ENCODE measurements around the gene ZMYND11.
A peak's percentile ranks its signal among the peaks of the same experiment; 100 is the strongest.

ZMYND11 gene

DNA sequence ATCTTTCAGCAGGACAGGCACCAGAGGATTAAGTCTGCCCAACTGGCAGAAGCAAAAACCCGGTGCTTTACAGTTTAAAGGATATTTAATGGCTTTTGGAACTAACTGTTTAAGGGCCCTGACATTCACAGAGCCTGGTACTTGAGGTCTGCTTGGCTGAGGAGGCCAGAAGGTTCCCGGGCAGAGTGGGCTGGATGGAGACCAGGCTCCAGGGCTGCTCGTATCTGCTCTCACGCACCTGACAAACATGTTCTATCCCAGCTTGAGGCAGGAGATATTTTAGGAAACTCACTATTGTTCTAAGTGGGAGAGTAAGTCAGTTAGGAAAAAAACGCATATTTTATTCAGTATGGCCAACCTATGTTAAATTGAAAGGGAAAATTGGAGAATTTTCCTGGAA is 143.5 kb downstream of the ZMYND11 start:
- no peak overlapping the region for H3K4me3 ChIP-seq (ENCODE audit: low read length)
- H3K9me3 ChIP-seq (ENCODE audit: control insufficient read depth, insufficient read depth, low read length), result no peaks in the 10 kb centered on the region
- H3K36me3 ChIP-seq (ENCODE audit: control insufficient read depth, insufficient read depth, low read length), result no peaks in the 10 kb centered on the region; the same call in 1 of the 2 replicates
- no peaks in the 10 kb centered on the region; the same call in 1 of the 2 replicates for H3K4me1 ChIP-seq (ENCODE audit: control insufficient read depth, insufficient read depth, low read length)
- WGBS (ENCODE audit: insufficient coverage, insufficient read length), result no CpG with 5 or more reads among the region's 5 CpGs
- H3K27me3 ChIP-seq (ENCODE audit: control insufficient read depth, insufficient read depth, low read length), result no peaks in the 10 kb centered on the region
- H3K27ac ChIP-seq (ENCODE audit: low read length), result no peak overlapping the region
- DNase-seq (ENCODE audit: low read depth, low spot score), result no peak

DNA sequence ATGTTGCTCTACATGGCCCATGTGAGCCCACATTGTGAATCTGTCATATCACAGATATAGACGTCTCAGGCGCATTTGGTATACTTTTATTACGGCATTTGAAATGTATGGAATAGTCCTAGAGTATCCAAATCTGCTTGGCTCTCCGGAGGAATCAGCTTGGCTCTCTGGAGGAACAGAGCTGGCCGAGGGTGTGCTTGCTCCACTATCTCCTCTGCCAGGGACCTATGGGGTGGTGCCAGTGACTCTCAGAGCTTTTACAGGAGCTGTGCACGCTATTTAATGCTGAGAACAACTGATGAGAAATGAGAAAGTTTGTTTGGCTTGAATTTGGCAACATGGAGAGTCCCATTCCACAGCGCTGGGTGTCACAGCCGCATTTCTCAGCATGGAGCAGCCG is 144.0 kb downstream of the ZMYND11 start:
- no peaks in the 10 kb centered on the region for H3K9me3 ChIP-seq (ENCODE audit: control insufficient read depth, insufficient read depth, low read length)
- H3K27me3 ChIP-seq (ENCODE audit: control insufficient read depth, insufficient read depth, low read length), result no peaks in the 10 kb centered on the region
- DNase-seq (ENCODE audit: low read depth, low spot score), result no peak
- no peaks in the 10 kb centered on the region; the same call in 1 of the 2 replicates for H3K36me3 ChIP-seq (ENCODE audit: control insufficient read depth, insufficient read depth, low read length)
- no peak overlapping the region for H3K27ac ChIP-seq (ENCODE audit: low read length)
- H3K4me3 ChIP-seq (ENCODE audit: low read length), result no peak overlapping the region
- WGBS (ENCODE audit: insufficient coverage, insufficient read length), result no CpG with 5 or more reads among the region's 9 CpGs
- no peaks in the 10 kb centered on the region; the same call in 1 of the 2 replicates for H3K4me1 ChIP-seq (ENCODE audit: control insufficient read depth, insufficient read depth, low read length)

DNA sequence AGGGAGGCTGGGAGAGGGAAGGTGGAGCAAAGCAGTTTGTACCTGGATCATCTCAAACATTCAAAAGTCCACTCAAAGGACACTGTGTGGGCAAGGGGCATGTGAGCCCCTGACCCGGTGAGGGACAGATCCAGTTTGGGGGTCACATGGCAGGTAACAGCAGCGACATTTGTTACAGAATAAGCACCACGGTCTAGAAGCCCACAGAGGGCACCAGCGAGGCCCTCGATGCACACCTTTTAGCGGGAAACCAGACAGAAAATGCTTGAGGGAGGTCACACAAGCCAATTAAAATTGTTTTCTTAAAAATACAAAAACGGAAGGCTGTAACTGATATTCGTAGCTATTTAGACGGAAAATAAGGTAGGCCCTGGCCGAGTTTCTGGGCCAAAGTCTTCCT is 144.4 kb downstream of the ZMYND11 start:
- Histone ChIP-seq H3K9me3 (ENCODE audit: control insufficient read depth, insufficient read depth, low read length) (no peaks in the 10 kb centered on the region), H3K27ac (ENCODE audit: low read length) (no peak overlapping the region), H3K36me3 (ENCODE audit: control insufficient read depth, insufficient read depth, low read length) (no peaks in the 10 kb centered on the region; the same call in 1 of the 2 replicates), H3K4me1 (ENCODE audit: control insufficient read depth, insufficient read depth, low read length) (no peaks in the 10 kb centered on the region; the same call in 1 of the 2 replicates), H3K4me3 (ENCODE audit: low read length) (no peak overlapping the region), H3K27me3 (ENCODE audit: control insufficient read depth, insufficient read depth, low read length) (no peaks in the 10 kb centered on the region)
- no CpG with 5 or more reads among the region's 10 CpGs for WGBS (ENCODE audit: insufficient coverage, insufficient read length)
- DNase-seq (ENCODE audit: low read depth, low spot score), result peak; percentile 9

DNA sequence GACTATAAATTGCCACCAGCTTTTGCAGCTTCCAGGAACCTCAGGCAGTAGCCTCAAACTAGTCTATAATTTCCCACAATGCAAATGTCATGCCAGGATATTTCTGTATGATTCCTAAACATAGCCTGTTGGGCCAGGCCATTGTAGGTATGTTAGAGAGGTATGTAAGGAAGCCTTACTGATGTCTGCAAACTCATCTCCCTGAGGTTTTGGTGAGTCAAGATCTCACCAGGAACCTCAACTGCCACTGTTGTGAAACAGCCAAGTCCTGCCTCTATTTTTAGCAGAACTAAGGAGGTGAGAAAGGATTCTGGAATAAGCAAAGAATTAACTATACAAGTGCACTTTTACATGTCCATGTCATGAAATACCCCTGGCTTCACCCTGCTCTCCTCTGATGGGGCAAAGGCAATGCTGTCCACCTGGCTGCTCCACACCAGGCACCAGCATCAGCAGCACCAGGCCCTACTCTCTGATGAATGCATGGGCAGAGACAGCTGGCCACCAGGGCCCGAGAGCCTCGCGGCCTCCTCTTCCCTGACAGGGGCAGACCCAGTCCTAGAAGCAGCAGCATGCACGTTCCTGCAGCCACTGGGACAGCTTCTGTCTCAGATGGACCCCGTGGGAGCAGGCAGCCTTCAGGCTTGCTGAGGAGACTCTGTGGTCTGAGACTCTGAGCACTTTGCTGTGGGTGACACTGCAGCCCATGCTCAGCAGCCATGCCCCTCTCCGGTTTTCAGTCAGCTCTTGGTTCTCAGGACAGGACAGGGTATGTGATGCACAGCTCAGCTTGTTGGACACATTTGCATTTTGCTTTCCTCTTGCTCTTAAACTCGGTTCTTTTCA is 147.3 kb downstream of the ZMYND11 start:
- WGBS (ENCODE audit: insufficient coverage, insufficient read length), result no CpG with 5 or more reads among the region's 7 CpGs
- H3K9me3 ChIP-seq (ENCODE audit: control insufficient read depth, insufficient read depth, low read length), result no peaks in the 10 kb centered on the region
- H3K27me3 ChIP-seq (ENCODE audit: control insufficient read depth, insufficient read depth, low read length), result no peaks in the 10 kb centered on the region
- no peak overlapping the region for H3K27ac ChIP-seq (ENCODE audit: low read length)
- H3K36me3 ChIP-seq (ENCODE audit: control insufficient read depth, insufficient read depth, low read length), result no peaks in the 10 kb centered on the region; the same call in 1 of the 2 replicates
- H3K4me1 ChIP-seq (ENCODE audit: control insufficient read depth, insufficient read depth, low read length), result no peaks in the 10 kb centered on the region
- H3K4me3 ChIP-seq (ENCODE audit: low read length), result no peak overlapping the region
- DNase-seq (ENCODE audit: low read depth, low spot score), result no peak

DNA sequence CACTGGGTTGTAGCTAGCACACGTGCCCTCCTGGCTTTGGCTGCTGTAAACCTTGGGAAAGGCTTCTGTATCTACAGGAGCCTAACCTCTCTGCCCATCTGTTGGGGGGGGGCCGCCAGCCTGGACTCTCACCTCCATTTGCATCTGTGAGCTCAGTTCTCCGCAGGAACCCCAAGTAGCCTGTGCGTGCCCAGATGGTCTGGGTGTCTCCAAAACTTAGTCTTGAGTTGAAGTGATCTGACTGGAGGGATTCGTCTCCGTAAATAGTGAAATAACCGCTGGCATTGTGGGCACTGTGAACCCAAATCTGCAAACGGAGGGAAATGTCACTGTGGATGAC is 147.9 kb downstream of the ZMYND11 start:
- no peaks in the 10 kb centered on the region for H3K9me3 ChIP-seq (ENCODE audit: control insufficient read depth, insufficient read depth, low read length)
- H3K27me3 ChIP-seq (ENCODE audit: control insufficient read depth, insufficient read depth, low read length), result no peaks in the 10 kb centered on the region
- H3K36me3 ChIP-seq (ENCODE audit: control insufficient read depth, insufficient read depth, low read length), result no peaks in the 10 kb centered on the region; the same call in 1 of the 2 replicates
- WGBS (ENCODE audit: insufficient coverage, insufficient read length), result no CpG with 5 or more reads among the region's 8 CpGs
- DNase-seq (ENCODE audit: low read depth, low spot score), result no peak
- no peak overlapping the region for H3K4me3 ChIP-seq (ENCODE audit: low read length)
- H3K27ac ChIP-seq (ENCODE audit: low read length), result no peak overlapping the region
- H3K4me1 ChIP-seq (ENCODE audit: control insufficient read depth, insufficient read depth, low read length), result no peaks in the 10 kb centered on the region

DNA sequence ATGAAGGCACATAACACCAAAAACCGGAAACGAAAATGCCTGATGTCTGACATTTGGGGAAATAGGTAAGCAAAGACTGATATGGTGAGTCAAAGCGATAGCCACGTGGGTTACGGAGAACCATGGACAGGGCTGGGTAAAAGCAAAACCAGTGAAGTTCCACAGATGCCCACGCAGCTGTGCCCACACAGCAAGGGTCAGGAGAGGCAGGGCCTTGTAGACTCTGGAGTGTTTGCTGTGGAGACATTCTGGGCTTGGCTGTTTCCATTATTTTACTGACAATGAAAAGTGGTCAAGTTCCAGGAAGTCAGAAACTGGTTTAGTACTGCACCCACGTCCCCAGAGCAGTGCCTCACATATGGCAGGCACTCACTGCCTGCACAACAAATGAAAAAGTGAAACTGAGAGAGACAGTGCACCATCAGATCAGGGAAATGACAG is 148.7 kb downstream of the ZMYND11 start:
- H3K27me3 ChIP-seq (ENCODE audit: control insufficient read depth, insufficient read depth, low read length), result no peaks in the 10 kb centered on the region
- H3K4me1 ChIP-seq (ENCODE audit: control insufficient read depth, insufficient read depth, low read length), result no peaks in the 10 kb centered on the region
- H3K36me3 ChIP-seq (ENCODE audit: control insufficient read depth, insufficient read depth, low read length), result no peaks in the 10 kb centered on the region
- H3K27ac ChIP-seq (ENCODE audit: low read length), result no peak overlapping the region
- H3K9me3 ChIP-seq (ENCODE audit: control insufficient read depth, insufficient read depth, low read length), result no peaks in the 10 kb centered on the region
- no CpG with 5 or more reads among the region's 7 CpGs for WGBS (ENCODE audit: insufficient coverage, insufficient read length)
- DNase-seq (ENCODE audit: low read depth, low spot score), result no peak
- H3K4me3 ChIP-seq (ENCODE audit: low read length), result no peak overlapping the region

DNA sequence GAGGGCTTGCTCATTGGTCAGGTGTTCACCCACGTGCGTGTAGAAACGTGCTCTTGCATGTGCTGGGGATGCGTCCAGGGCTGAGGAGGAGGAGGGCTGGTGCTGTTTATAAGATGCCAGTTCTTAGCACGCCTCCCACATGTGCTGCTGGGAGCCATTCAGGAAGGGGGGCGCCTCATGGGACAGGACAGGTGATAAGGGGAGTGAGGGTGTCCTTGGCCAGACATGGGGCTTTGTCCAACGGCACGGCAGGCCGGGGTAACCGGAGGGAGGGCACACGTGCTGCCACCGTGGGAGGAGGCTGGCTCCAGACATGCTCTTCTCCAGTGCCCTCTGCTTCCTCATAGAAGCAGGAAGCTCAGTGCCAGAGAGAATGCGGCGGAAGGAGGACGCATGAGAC is 150.0 kb downstream of the ZMYND11 start:
- Histone ChIP-seq H3K36me3 (ENCODE audit: control insufficient read depth, insufficient read depth, low read length) (no peaks in the 10 kb centered on the region), H3K27ac (ENCODE audit: low read length) (no peak overlapping the region), H3K27me3 (ENCODE audit: control insufficient read depth, insufficient read depth, low read length) (no peaks in the 10 kb centered on the region), H3K4me3 (ENCODE audit: low read length) (no peak overlapping the region), H3K9me3 (ENCODE audit: control insufficient read depth, insufficient read depth, low read length) (no peaks in the 10 kb centered on the region), H3K4me1 (ENCODE audit: control insufficient read depth, insufficient read depth, low read length) (no peaks in the 10 kb centered on the region)
- no CpG with 5 or more reads among the region's 15 CpGs for WGBS (ENCODE audit: insufficient coverage, insufficient read length)
- no peak for DNase-seq (ENCODE audit: low read depth, low spot score)

DNA sequence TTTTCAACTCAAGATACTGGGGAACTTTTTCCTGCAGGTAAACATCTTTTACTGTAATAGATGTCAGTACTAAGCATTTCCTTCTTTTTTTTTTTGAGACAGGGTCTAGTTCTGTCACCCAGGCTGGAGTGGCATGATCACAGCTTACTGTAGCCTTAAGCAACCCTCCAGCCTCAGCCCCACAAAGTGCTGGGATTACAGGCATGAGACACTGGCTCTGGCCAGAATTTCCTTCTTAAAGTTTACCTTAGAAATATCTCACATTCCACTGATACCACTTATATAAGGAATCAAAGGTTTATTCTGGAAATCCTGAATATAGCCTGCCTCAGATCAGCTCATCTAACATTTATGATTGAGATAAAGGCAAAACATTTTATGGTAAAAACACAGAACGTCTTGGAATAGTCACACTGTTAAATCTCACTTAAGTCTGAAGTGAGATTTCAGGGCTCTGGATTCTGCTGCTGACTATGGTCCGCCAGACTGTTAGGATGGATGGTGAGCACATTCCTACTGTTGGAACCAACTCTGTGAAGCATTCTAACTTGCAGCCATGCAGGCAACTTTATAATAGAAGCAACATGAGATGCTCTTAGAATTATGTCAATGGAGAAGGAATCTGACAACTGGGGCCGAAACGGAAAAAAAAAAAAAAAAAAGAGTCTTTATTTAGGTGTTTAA is 151.9 kb downstream of the ZMYND11 start:
- no CpG with 5 or more reads among the region's 4 CpGs for WGBS (ENCODE audit: insufficient coverage, insufficient read length)
- no peaks in the 10 kb centered on the region for H3K9me3 ChIP-seq (ENCODE audit: control insufficient read depth, insufficient read depth, low read length)
- no peaks in the 10 kb centered on the region for H3K36me3 ChIP-seq (ENCODE audit: control insufficient read depth, insufficient read depth, low read length)
- H3K4me3 ChIP-seq (ENCODE audit: low read length), result no peak overlapping the region
- no peak for DNase-seq (ENCODE audit: low read depth, low spot score)
- H3K27ac ChIP-seq (ENCODE audit: low read length), result no peak overlapping the region
- no peaks in the 10 kb centered on the region for H3K27me3 ChIP-seq (ENCODE audit: control insufficient read depth, insufficient read depth, low read length)
- H3K4me1 ChIP-seq (ENCODE audit: control insufficient read depth, insufficient read depth, low read length), result no peaks in the 10 kb centered on the region

DNA sequence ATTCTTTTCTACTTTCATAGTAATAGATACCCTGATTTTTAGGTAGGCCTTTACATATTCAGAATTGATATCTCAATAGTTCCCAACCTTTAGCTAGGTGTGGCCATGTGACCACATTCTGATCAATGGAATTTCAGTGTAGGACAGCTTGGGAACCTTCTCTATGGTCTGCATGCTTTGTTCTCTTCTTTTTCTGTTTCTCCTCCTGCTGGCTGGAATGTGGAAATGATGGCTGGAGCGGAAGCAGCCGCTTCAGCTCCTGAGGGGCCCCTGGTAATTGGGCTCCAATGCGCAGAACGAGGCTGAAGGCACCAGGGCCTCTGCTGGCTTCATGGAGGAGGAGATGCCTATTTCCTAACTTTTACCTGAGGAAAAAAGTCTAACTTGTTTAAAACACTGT is 152.6 kb downstream of the ZMYND11 start:
- no peaks in the 10 kb centered on the region for H3K36me3 ChIP-seq (ENCODE audit: control insufficient read depth, insufficient read depth, low read length)
- no peaks in the 10 kb centered on the region for H3K27me3 ChIP-seq (ENCODE audit: control insufficient read depth, insufficient read depth, low read length)
- peak; percentile 41 for DNase-seq (ENCODE audit: low read depth, low spot score)
- no CpG with 5 or more reads among the region's 4 CpGs for WGBS (ENCODE audit: insufficient coverage, insufficient read length)
- no peaks in the 10 kb centered on the region for H3K9me3 ChIP-seq (ENCODE audit: control insufficient read depth, insufficient read depth, low read length)
- H3K27ac ChIP-seq (ENCODE audit: low read length), result no peak overlapping the region
- no peak overlapping the region for H3K4me3 ChIP-seq (ENCODE audit: low read length)
- no peaks in the 10 kb centered on the region for H3K4me1 ChIP-seq (ENCODE audit: control insufficient read depth, insufficient read depth, low read length)

DNA sequence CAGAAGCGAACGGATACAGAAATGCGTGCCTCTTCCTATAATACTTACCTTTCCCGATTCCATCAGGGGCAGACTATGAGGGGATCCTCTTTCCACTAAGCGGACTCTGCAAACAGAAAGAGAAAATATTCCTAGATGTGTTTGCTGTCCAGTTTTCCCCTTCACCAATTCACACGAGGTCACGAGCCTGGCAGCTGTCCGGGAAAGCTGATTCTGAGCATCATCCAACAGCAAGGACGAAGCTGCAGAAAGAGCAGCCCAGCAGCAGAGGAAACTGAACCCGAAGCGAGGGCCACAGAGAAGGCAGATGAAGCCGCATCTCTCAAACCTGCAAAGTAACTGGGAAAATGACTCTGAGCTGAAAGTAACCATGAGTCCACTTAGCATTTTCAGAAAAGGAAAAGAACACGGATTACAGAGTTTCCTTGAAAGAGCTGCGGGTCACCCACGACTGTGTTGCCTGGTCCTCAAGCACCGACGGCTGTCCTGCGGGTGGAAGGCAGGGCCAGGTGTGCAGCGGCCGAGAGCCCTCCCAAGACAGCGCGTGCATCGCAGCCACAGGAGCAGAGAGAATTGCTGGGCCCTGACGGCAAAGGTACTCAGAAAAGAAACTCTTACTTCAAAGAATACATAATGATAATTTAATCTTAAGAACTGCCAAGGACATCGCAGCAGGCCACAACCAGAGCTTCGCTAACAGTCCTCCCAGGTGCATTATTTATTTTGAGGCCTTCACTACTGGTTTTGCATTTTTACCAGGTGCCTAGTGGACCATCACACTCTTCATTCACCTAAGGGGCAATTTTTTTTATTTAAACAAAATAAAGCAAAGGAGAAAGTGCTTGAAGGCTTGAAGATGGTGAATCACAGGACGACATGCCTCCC is 153.3 kb downstream of the ZMYND11 start:
- H3K9me3 ChIP-seq (ENCODE audit: control insufficient read depth, insufficient read depth, low read length), result no peaks in the 10 kb centered on the region
- H3K27ac ChIP-seq (ENCODE audit: low read length), result no peak overlapping the region
- no peaks in the 10 kb centered on the region for H3K36me3 ChIP-seq (ENCODE audit: control insufficient read depth, insufficient read depth, low read length)
- WGBS (ENCODE audit: insufficient coverage, insufficient read length), result no CpG with 5 or more reads among the region's 27 CpGs
- no peak overlapping the region for H3K4me3 ChIP-seq (ENCODE audit: low read length)
- DNase-seq (ENCODE audit: low read depth, low spot score), result no peak
- H3K4me1 ChIP-seq (ENCODE audit: control insufficient read depth, insufficient read depth, low read length), result no peaks in the 10 kb centered on the region
- H3K27me3 ChIP-seq (ENCODE audit: control insufficient read depth, insufficient read depth, low read length), result no peaks in the 10 kb centered on the region
